ENCODE data around the gene CDK10.

GRCh38 chr16:89732142-89732917, 45.8 kb downstream of the CDK10 start:
- no peak for TF ChIP-seq ZNF274 (IDR thresholded peaks at IDR 0.05; ENCODE audit: low read depth, low read length)
- TF ChIP-seq YY1 (IDR thresholded peaks at IDR 0.05; ENCODE audit: insufficient read depth, insufficient read length): no peak
- TF ChIP-seq SUZ12 (IDR thresholded peaks at IDR 0.05; ENCODE audit: extremely low read depth, insufficient read depth, insufficient read length): no peak
